A172 (cell line): ENCODE measurements around the gene BBC3. TPM values are rescaled to one million over a fixed set of nuclear protein-coding genes. Genes with fewer than 3 reads are reported as not detected.
A peak's percentile ranks its signal among the peaks of the same experiment; 100 is the strongest.

ENCODE experiments used
- DNase-seq: peaks from one replicate; pipeline ENCODE4 v3.0.0-alpha.2; 2015; ENCODE audit warnings: low spot score
- total RNA-seq: library from RNA; depleted of rRNA; stranded (reverse); fragments of >200 nt; shearing (Covaris generic); gene quantifications from 2 replicates; pipeline ENCODE4 v1.2.3, GENCODE V29; 2014

Gene BBC3
- total RNA-seq, 1 experiment from 2014 or later, result 5.7 TPM

DNA sequence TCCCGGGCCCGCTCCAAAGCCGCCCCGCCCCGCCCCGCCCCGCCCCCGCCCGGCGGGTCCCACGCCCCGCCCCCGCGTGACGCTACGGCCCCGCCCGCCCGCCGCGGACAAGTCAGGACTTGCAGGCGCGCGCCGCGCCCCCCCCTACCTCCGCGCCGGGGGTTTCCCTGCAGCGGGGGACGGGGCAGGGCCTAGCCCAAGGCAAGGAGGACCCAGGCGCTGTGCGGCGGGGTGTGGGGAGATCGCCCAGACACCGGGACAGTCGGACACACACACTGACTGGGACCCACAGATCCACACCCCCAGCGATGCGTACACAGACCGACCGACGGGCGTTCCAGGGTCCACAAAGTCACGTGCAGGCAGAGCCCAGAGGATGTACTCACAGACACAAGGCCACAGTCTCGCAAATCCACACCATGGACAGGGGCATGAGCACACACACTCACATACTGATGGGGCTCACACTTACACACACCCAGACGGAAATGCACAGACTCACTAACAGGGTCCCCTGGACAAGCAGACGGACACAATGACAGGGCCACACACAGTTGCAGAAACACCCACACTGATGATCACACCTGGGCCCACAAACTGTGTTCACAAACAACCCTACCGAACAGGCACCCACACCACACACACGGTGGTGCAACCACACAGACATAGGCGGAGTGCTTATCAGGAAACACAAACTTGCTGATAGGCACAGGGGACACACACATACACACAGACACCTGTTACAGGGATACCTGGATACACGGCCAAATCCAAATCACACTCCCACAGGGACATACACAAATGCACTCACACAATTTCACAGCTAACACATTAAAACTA, 436 bp upstream of the BBC3 start:
- DNase-seq, result peak; percentile 39

DNA sequence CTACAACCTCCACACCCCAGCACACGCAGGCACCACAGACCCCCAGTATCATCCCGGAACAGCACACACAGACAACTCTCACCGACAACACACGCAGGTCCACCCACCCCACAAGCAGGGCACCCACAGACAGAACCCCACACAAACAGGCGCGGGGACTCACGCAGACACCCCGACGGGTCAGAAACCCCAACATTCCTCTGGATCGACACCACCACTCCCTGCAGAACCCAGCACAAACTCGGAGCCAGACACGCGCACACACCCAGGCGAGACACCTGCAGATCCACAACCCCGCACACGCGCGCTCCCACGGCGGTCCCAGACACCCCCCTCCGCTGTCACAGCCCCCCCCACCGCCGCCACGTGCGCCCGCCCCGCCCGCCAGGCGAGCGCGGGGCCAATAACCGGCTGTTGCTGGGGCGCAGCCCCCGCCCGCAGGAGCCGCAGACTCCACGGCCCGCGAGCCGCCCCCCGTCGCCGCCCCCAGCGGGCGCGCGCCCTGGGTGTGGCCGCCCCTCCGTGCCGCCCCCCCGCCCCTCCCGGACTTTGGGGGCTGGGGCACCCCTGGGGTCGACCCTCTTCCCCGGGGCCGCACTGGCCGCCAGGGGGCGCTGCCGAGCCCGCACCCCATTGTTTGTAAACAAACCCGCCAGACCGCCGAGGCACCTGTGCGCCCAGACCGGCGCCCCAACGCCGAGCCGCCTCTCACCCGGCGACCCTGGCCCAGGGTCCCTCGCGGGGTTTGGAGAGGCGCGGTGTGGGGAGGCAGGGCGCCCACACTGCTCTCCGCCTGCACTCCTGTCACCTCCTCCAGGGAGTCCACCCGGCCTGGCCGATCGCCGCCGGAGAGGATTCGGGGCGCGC, 712 bp downstream of the BBC3 start:
- no peak for DNase-seq

DNA sequence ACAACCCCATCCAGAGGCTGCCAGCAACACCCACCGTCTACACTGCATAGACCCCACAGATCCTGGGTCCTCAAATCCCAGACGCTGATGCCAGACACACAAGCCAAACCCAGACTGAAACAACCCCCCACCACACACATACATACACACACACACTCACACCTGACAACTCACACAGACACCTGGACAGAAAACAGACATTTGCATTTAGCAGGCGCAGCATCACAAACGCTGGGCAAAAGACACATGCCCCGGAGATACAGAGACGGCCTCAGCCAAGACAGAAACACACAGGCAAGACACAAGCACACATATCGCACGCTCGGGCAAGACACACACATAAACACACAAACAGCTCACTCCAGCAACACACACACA, 1.3 kb downstream of the BBC3 start:
- DNase-seq, result no peak

DNA sequence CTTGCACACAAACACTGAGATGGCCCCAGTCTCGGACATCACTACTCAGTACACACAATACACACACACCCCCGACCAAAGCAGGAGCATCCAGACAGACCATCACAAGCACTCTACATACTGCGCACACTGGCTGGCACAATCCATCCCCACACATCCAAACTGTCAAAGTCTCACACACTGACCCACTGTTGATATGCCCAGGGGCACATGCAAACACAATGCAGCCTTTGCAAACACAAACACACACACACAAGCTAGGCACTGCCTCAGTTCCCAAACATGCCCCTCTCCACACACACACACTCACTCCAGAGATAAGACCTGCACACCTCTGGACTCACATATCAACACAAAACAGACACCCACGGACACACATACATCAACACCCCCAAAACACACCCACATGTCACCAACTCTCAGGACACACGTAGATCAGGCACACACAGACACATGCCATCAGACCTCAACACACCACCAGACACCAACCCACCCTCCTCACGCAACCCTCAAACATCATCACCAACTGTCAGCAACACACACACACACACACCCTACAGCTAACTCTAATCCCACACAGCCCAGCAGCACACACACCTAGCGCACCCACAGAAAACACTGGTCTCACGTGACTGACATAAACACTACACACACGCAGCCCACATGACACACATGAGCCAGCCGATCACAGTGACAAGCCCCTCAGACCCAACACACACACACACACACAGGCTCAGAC, 1.9 kb downstream of the BBC3 start:
- DNase-seq, result no peak

DNA sequence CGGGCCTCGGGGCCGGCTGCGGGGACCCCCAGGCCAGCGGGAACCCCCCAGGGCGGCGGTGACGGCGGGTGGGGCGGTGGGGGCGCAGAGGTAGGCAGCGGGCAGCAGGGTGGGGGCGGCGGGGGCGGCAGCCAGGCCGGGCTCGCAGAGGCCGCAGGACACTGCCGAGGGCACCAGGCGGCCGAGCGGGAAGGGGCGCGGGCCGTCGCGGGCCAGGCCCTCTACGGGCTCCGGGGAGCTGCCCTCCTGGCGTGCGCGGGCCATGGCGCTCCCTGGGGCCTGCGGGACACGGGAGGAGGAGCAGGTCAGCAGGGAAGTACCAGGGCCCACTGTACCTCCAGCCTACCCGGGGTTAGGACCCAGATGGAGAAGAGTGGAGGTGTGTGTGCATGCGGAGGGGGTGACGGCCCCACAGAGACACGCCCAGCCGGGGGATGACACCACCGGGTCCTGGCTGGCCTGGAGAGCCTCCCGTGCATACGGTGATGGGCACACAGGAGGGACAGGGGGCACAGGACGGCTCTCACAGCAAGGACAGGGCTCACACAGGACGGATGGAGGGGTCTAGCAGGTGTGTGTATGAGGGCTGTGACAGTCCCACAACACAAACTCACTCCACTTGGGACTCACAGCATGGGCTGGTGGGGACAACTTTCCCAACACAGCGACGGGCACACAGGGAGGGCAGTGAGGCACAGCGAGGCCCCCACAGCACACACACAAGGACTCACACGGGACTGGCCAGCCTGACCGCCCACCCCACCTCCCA, 2.6 kb downstream of the BBC3 start:
- peak; percentile 31 for DNase-seq

DNA sequence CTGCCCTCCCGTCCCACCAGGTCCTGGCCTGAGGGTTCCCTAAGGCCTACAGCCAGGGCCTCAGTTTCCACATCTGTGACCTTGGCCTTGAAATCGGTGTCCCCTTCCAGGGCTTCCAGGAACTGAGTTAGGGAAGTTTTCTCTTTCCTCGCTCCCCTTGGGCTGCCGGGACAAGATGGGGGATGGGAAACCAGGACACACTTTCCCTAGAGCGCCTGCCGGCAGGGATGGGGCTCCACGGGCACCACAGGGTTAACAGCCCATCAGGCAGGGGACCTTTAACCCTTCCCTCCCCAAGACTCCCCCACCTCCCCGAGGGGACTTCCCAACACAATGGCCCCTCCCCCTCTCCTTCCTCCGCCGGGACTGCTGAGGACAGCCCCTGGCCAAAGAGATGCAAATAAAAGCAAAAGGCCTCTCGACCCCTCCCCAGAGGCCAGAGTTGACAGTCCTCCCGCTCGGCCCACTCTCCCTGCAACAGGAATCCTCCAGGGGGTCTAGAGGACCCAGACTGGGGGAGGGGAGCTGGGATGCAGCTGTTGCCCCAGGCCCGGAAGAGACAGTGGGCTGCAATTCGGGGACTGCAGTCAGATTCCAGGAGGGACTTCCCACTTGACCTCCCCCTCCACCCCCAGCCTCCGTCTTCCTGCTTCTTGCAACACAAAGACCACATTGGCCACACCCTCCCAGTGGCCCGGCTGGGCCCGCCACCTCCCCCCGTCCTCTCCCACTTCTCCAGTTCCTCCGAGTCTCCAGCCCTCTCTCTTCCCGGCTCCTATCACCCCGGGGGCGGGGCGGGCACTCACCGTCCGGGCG, 3.4 kb downstream of the BBC3 start:
- peak; percentile 88 for DNase-seq

DNA sequence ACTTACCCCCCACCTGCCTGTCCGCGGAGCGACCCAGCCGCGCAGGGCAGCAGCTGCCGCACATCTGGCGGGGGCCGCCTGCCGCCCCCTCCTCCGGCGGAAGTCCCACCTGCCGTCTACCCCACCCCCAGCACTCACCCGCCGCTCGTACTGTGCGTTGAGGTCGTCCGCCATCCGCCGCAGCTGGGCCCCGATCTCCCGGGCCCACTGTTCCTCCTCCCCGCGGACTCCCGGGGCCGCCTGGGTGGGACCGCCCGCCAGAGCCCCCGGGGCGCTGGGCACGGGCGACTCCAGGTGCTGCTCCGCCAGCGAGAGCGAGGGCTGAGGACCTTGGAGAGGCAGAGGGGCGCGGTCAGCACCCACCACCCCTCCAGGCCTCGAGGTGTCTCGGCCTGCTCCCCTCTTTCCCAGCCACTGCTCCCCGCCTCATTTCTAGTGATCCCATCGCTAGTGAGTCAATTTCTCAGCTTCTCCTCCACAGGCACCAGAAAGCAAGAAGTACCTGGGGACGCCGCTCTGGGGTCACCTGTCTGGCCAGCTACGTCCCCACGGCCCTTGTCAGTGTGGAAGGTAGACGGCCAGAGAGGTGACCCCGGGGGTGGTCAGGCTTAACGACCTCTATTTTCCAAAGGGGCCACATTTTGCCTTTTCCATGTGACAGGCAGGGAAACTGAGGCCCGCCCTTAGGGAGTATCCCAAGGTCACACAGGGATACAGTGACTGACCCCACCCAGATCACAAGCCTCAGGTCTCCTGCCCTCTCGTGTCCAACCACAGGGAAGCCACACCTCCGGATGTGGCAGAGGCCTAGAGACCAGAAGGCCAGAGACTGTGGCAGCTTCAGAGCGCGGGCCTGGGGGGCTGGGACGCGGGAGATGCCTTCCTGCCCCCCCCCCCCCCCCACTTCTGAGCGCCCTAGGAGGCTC, 4.3 kb downstream of the BBC3 start:
- DNase-seq, result peak; percentile 86

DNA sequence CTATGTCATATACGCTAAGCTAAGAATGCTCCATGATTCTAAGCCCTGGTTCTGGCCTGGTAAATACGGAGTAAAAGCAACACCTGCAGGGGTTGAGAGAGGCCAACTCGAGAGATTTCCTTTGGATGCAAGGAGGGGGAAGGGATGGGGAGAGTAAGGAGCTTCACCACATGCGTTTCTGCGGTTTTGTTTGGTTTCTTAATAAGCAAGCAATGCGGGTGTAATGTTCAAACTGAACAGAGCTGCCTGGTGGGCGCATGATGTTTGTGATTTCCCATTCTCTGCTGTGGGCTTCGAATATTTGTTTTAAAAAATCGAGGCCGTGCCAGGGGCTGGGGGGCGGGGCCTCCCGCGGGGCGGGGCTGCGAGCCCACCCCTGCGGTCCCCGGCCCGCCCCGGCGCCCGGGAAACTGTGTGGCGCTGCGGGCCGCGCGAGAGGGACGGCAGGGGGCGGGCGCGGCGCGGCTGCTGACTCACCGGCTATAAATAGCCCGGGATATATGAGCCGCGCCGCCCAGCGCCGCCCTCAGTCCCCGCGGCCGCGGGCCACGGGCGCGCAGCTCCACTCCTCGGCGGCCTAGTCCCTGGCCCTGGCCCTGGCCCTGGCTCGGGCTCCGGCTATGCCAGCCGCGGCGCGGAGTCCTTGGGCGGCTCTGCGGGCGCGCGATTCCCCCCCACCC, 5.1 kb downstream of the BBC3 start:
- peak; percentile 57 for DNase-seq

DNA sequence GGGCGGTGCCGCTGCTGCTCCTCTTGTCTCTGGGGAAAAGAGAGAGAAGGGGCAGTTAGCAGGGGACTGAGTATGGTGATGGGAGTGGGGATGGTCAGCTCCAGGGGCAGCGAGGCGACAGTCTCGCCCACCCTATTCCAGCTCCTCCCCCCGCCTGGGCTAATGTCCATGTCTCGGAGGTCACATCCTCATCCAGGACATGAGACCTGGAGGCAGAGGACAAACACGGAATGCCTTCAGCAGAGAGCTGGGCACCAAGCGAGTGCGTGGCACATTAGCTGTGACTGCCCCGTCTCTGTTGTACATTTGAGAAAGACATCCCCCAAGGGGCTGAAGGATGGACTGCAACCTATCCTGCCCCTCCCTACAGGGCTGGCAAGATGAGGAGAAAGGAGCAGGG, 9.1 kb downstream of the BBC3 start:
- DNase-seq, result no peak

DNA sequence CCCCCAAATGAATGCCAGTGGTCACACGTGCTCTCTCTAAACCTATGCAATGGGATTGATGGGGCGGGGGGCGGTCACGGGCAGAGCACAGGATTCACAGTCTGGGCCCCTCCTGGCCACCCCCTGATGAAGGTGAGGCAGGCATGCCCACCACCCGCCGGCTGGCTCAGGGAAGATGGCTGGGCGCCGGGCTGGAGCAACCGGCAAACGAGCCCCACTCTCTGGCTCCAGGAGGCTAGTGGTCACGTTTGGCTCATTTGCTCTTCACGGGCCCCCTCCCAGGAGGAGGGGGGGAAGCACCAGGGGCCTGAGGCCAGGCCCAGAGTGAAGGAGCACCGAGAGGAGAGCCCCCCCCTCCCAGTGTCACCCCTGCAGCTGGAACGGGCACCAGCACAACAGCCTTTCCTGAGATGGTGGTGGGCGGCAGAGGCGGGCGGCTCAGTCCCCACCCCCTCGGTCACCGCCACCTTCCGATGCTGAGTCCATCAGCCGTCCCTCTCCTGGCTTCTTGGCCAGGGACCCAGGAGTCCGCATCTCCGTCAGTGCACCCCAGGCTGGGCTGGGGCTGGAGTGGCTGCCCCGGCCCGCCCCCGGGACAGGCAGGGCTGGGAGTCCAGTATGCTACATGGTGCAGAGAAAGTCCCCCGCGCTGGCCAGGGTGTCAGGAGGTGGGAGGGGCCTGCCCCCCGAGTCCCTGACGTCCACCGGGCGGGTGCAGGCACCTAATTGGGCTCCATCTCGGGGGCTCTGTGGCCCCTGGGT, 9.7 kb downstream of the BBC3 start:
- no peak for DNase-seq

DNA sequence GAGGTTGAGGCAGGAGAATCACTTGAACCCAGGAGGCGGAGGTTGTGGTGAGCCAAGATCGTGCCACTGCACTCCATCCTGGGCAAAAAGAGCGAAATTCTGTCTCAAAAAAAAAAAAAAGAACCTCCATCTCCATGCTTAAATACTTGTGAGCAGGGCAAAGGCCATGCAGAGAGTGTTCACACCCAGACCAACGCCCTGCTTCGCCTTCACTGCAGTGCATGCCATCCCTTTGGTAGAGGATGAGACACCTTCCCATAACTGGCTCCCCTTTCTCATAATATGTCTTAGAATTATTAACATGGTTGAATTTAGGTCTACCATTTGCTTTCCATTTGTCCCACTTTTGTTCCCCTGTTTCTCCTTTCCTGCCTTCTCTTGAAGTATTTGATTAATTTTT, 15.4 kb downstream of the BBC3 start:
- DNase-seq, result no peak

DNA sequence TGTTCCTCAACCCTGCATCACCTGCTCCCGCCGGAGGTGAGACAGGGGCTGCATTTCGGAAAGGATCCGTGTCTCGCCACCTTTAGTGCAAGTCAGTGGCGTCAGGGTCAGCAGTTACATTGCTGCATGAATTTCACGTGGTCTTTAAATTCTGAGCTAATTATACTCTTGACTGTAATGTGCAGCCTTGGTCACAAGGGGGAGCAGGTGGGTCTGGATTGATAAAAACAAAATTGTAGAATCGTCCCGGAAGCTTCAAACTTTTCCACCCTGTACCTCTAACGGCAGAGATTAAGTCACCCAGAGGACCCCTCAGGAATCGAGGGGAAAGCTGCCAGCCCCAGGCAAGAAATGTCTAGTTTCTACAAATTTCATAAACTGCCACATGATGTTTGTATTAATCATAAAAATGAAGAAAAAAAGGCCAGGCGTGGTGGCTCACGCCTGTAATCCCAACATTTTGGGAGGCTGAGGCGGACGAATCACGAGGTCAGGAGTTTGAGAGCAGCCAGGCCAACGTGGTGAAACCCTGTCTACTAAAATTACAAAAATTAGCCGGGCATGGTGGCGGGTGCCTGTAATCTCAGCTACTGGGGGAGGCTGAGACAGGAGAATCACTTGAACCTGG, 20.2 kb downstream of the BBC3 start:
- DNase-seq, result peak; percentile 59

DNA sequence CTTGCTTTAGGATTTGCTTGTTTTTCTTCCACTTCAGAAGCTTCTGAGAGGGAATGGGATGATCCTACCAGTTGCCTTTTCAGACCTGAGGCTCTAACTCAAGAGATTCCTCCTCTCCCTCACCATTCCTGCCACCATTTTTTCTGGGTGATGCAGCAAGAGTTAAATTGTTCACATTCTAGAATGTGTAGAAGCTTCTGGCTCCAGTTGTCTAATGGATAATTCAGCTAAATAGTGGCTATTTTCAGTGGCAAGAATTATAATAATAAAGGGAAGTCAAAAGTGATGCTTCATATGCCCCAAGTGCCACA, 20.9 kb downstream of the BBC3 start:
- no peak for DNase-seq

DNA sequence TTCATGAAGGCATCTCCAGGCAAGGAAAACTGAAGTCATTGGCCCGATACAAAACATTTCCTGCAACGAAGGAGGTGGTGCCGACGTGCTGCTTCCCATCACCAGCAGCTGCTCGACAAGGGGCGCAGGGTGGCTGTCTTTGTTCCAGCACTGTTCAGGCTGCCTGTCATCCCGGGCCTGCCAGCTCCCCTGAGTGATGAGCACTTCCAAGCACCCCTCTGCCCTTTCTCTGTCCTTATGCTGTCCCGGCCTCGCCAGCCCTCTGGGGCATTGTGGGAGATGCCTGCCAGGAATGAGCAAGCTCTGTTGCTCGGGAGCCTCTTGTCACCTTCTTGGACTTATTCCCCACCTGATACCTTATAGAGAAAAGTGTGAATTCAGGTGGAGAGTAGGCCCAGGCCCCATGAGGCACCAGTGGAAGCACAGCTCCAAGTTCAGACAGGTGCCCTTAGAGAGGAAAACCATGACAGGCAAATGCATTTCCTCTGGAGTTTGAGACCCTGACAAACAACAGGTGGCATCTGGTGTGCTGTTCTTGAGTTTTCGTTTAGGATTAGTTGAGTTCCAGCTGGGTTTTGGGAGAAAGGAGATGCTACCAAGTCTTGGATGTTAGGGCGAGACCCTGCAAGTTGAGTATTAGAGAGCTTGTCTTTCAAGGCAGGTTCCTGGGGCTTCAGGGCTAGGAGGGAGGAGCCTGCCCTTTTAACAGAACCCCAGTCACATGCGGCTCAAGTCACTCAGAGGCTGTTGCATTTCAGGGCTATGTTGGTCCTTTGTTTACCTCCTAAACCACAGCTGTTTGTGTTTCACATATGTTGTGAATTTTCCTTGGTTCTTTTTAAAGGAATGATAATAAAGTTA, 21.4 kb downstream of the BBC3 start:
- DNase-seq, result no peak

DNA sequence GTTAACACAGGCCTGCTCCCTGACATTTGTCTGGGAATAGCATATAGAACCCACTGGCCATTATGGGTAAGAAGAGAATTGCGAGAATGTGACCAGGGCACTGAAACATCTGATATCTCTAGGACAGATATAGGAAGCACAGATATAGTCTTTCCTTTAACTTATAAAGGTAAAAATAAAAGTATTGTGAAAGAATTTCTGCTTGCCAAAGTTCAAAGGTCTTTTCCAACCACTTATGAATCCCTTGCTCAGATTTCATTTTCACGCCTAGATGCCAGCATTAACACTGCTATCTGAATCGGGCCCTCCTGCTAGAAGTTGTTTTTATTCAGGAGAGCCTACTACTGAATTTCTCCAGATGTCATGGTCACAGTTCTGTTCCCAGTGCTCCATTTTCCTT, 27.7 kb downstream of the BBC3 start:
- DNase-seq, result no peak

DNA sequence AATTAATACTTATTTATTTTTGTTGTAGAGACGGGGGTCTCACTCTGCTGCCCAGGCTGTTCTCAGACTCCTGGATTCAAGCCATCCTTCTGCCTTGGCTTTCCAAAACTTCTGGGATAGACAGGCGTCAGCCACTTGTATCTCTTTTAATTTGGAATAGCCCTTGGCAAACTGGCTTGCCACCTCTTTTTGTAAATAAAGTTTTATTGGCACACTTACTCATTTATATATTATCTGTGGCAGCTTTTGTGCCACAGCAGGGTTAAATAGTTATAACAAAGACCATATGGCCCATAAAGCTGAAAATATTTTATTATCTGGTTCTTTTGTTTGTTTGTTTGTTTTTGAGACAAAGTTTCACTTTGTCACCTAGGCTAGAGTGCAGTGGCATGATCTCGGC, 30.5 kb downstream of the BBC3 start:
- no peak for DNase-seq

DNA sequence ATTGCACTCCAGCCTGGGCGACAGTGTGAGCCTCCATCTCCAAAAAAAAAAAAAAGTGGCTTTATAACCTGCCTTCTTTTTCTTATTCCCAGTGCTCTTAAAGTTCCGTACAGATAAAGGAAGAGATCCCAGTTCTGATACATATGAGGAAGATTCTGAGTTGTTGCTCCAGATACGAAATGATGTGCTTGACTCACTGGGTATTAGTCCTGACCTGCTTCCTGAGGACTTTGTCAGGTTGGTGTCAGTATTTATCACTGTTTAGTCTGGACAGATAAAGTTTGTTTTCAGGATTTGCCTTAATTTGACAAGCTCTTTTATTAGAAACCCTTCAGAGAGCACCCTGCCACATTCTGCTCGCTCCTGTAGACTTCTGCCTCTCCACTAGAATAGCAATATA, 33.9 kb downstream of the BBC3 start:
- no peak for DNase-seq
